Measurements from ENCODE around the gene TGM6.

DNA sequence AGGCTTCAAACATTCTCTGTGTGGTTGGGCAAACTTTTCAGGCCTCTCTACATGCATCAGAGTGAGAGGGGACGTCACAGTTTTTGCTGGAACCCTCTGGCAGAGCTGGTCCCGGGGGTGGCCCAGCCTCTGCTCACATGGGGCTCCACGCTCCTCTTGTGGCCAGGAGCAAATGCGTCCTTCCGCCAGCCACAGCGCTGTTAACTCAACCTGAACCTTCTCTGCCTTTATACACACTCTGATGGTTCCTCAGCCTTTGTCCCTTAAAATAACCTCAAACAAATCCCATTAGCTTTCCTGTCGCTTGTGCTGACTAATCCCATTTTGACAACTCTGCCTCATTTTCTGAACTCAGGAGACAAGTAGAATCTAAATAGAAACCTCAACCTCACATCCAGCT lies 39.4 kb upstream of the TGM6 start:
- TF ChIP-seq CTCF (IDR thresholded peaks at IDR 0.05) = no peak
- no peak for TF ChIP-seq POLR2A (IDR thresholded peaks at IDR 0.05)
